COLO668 (cell line): ENCODE data around the gene PGBD1.
A peak's percentile ranks its signal among the peaks of the same experiment; 100 is the strongest.
"Not testable (repeated sequence)": the region's sequence is repeated elsewhere in the genome, so short reads cannot be mapped to it uniquely, and the experiment has no call there.

Experiments
- DNase-seq: peaks from one replicate; lab custom pipeline; 2025; ENCODE audit not compliant: unreplicated experiment; lab: John Stamatoyannopoulos, UW

The PGBD1 gene

GRCh38 chr6:28269492-28269891 lies 11.9 kb upstream of the PGBD1 start:
- no peak for DNase-seq

GRCh38 chr6:28274888-28275287 lies 6.5 kb upstream of the PGBD1 start:
- DNase-seq = no peak

- DNase-seq = no peak
Observed at GRCh38 chr6:28277746-28278145, 3.6 kb upstream of the PGBD1 start.

GRCh38 chr6:28280595-28281287 lies 631 bp upstream of the PGBD1 start:
- no peak for DNase-seq

- no peak for DNase-seq
Observed at GRCh38 chr6:28282926-28283325, 1.6 kb downstream of the PGBD1 start.

- no peak for DNase-seq
Observed at GRCh38 chr6:28291573-28291972, 10.2 kb downstream of the PGBD1 start.

GRCh38 chr6:28295326-28295725 lies 14.0 kb downstream of the PGBD1 start:
- no peak for DNase-seq

- no peak for DNase-seq
Observed at GRCh38 chr6:28296520-28297060, 15.2 kb downstream of the PGBD1 start.

GRCh38 chr6:28303570-28303969 lies 22.2 kb downstream of the PGBD1 start:
- no peak for DNase-seq

- DNase-seq = not testable (repeated sequence)
Observed at GRCh38 chr6:28306363-28306762, 25.0 kb downstream of the PGBD1 start.

GRCh38 chr6:28311139-28311823 lies 29.9 kb downstream of the PGBD1 start:
- DNase-seq = no peak

- no peak for DNase-seq
Observed at GRCh38 chr6:28312939-28313338, 31.6 kb downstream of the PGBD1 start.

GRCh38 chr6:28315628-28316027 lies 34.3 kb downstream of the PGBD1 start:
- no peak for DNase-seq

GRCh38 chr6:28317866-28318265 lies 36.5 kb downstream of the PGBD1 start:
- not testable (repeated sequence) for DNase-seq

GRCh38 chr6:28322661-28323060 lies 41.3 kb downstream of the PGBD1 start:
- peak; percentile 2 for DNase-seq

GRCh38 chr6:28323813-28324424 lies 42.5 kb downstream of the PGBD1 start:
- peak; percentile 3 for DNase-seq

- no peak for DNase-seq
Observed at GRCh38 chr6:28326371-28326948, 45.1 kb downstream of the PGBD1 start.

- no peak for DNase-seq
Observed at GRCh38 chr6:28330041-28330440, 48.7 kb downstream of the PGBD1 start.

GRCh38 chr6:28333047-28333446 lies 51.7 kb downstream of the PGBD1 start:
- DNase-seq = no peak

GRCh38 chr6:28333599-28334018 lies 52.2 kb downstream of the PGBD1 start:
- no peak for DNase-seq

- no peak for DNase-seq
Observed at GRCh38 chr6:28334286-28335039, 53.1 kb downstream of the PGBD1 start.
